ENCODE measurements around the gene TMEM35B.
"Not testable (repeated sequence)": the region's sequence is repeated elsewhere in the genome, so short reads cannot be mapped to it uniquely, and the experiment has no call there.

Gene TMEM35B

GRCh38 chr1:34984793-34985608 is at the start of gene TMEM35B:
TSS of gene TMEM35B (minus strand) at chr1:34985347. CDS start at chr1:34985305, 42 bp downstream.
- peak; percentile 83 for DNase-seq
- ATAC-seq, result peak; percentile 87

GRCh38 chr1:35033346-35033745 is 48.2 kb upstream of the TMEM35B start:
- ATAC-seq (no peak), DNase-seq (no peak)

GRCh38 chr1:35032384-35032739 is 47.2 kb upstream of the TMEM35B start:
- no peak for DNase-seq
- no peak for ATAC-seq

GRCh38 chr1:35030756-35031446 is 45.8 kb upstream of the TMEM35B start:
- peak; percentile 55 for DNase-seq
- ATAC-seq, result peak; percentile 62

- ATAC-seq, result no peak
- DNase-seq, result no peak
These were observed 45.2 kb upstream of the TMEM35B start for GRCh38 chr1:35030338-35030737.

GRCh38 chr1:35029761-35030160 is 44.6 kb upstream of the TMEM35B start:
- ATAC-seq, result no peak
- DNase-seq, result no peak

- ATAC-seq (no peak), DNase-seq (no peak)
These were observed 31.3 kb upstream of the TMEM35B start for GRCh38 chr1:35016406-35016805.

- DNase-seq (no peak), ATAC-seq (no peak)
These were observed 29.3 kb upstream of the TMEM35B start for GRCh38 chr1:35014486-35014885.

GRCh38 chr1:35005711-35006110 is 20.6 kb upstream of the TMEM35B start:
- ATAC-seq (no peak), DNase-seq (no peak)

GRCh38 chr1:35001743-35002142 is 16.6 kb upstream of the TMEM35B start:
- DNase-seq (no peak), ATAC-seq (no peak)

GRCh38 chr1:34994878-34995277 is 9.7 kb upstream of the TMEM35B start:
- DNase-seq (no peak), ATAC-seq (no peak)

- ATAC-seq (no peak), DNase-seq (no peak)
These were observed 3.4 kb upstream of the TMEM35B start for GRCh38 chr1:34988581-34988980.

- ATAC-seq (no peak), DNase-seq (no peak)
These were observed 3.0 kb upstream of the TMEM35B start for GRCh38 chr1:34988147-34988546.

- no peak for DNase-seq
- no peak for ATAC-seq
These were observed 1.9 kb upstream of the TMEM35B start for GRCh38 chr1:34987018-34987417.

GRCh38 chr1:34985609-34985904 is 410 bp upstream of the TMEM35B start:
- ATAC-seq, DNase-seq: not testable (repeated sequence)

GRCh38 chr1:34984435-34984792 is 733 bp downstream of the TMEM35B start:
- DNase-seq, result no peak
- ATAC-seq, result no peak

- ATAC-seq (no peak), DNase-seq (peak; percentile 9)
These were observed 1.3 kb downstream of the TMEM35B start for GRCh38 chr1:34983700-34984355.

- DNase-seq, result no peak
- ATAC-seq, result no peak
These were observed 2.2 kb downstream of the TMEM35B start for GRCh38 chr1:34982820-34983376.

GRCh38 chr1:34980715-34981114 is 4.4 kb downstream of the TMEM35B start:
- ATAC-seq (no peak), DNase-seq (no peak)

- DNase-seq (no peak), ATAC-seq (no peak)
These were observed 6.2 kb downstream of the TMEM35B start for GRCh38 chr1:34978921-34979320.

- DNase-seq (no peak), ATAC-seq (no peak)
These were observed 7.3 kb downstream of the TMEM35B start for GRCh38 chr1:34977858-34978257.

- DNase-seq (no peak), ATAC-seq (no peak)
These were observed 8.0 kb downstream of the TMEM35B start for GRCh38 chr1:34977210-34977471.

Data from stimulated activated naive CD8-positive, alpha-beta T cell treated with anti-CD3 and anti-CD28 coated beads, Interleukin-15, Interleukin-2, amounts not matched to agents 100 U/mL and 50 U/mL, for 24 hours (primary cell).